Gastroesophageal sphincter (tissue), 3 donors: Measurements from ENCODE around the gene PRDM16.

ENCODE experiments used
- EP300 ChIP-seq: sonication (generic); formaldehyde crosslinking; IDR thresholded peaks from one replicate; pipeline ENCODE4 v1.6.1; 2017; ENCODE audit warnings: antibody characterized with exemption, mild to moderate bottlenecking
- POLR2A ChIP-seq, 2 donors: fragments of 450-650 bp; IDR thresholded peaks; one replicate each; pipeline ENCODE4 v1.6.1; 2017; ENCODE audit warnings: antibody characterized with exemption in 2 of 2, mild to moderate bottlenecking in 2 of 2, moderate library complexity in 1 of 2
- POLR2AphosphoS5 ChIP-seq: sonication (generic); formaldehyde crosslinking; IDR thresholded peaks from one replicate; pipeline ENCODE4 v1.6.1; 2017; ENCODE audit warnings: antibody characterized with exemption
- TF ChIP-seq, protein P1 (sequence below), 4 experiments: fragments of 200-600 bp in 2 of 4; fragments of 450-650 bp in 2 of 4; sonication (generic) in 1 of 4; IDR thresholded peaks; one replicate each; pipeline ENCODE4 v1.5.1; 2017 to 2019; ENCODE audit warnings: antibody characterized with exemption in 4 of 4, mild to moderate bottlenecking in 2 of 4, moderate library complexity in 2 of 4

DNA sequence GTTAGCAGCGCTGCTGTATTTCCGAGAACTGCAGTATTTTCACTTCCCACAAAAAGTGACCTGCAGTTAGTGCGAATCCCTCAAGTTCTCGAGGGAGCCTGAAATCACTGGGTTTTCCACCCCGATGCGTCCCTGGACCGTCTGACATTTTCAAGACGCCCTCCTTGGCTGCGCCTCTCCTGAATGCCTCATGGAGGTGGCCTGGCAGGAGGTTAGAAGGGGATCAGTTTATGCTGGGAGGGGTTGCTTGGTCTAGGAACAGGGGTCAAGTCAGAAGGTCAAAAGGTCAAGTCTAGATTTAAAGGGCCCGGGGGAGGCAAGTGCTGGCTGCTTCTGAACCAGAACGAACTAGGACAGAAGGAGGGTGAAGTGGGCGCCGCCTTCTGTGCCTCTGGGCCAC is 176.8 kb downstream of the PRDM16 start:
- TF ChIP-seq, protein P1, sequence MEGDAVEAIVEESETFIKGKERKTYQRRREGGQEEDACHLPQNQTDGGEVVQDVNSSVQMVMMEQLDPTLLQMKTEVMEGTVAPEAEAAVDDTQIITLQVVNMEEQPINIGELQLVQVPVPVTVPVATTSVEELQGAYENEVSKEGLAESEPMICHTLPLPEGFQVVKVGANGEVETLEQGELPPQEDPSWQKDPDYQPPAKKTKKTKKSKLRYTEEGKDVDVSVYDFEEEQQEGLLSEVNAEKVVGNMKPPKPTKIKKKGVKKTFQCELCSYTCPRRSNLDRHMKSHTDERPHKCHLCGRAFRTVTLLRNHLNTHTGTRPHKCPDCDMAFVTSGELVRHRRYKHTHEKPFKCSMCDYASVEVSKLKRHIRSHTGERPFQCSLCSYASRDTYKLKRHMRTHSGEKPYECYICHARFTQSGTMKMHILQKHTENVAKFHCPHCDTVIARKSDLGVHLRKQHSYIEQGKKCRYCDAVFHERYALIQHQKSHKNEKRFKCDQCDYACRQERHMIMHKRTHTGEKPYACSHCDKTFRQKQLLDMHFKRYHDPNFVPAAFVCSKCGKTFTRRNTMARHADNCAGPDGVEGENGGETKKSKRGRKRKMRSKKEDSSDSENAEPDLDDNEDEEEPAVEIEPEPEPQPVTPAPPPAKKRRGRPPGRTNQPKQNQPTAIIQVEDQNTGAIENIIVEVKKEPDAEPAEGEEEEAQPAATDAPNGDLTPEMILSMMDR (IDR thresholded peaks at IDR 0.05): no peak
- TF ChIP-seq POLR2AphosphoS5: no peak
- TF ChIP-seq EP300: no peak
- no peak for TF ChIP-seq POLR2A (IDR thresholded peaks at IDR 0.05)
